Activated CD8-positive, alpha-beta memory T cell treated with anti-CD3 and anti-CD28 coated beads, Interleukin-2, amount 10 ng/mL, durations not matched to agents 7 days and 5 days (primary cell): ENCODE data around the gene RNF145. TPM values are rescaled to one million over a fixed set of nuclear protein-coding genes. Genes with fewer than 3 reads are reported as not detected.
"Not testable (repeated sequence)": the region's sequence is repeated elsewhere in the genome, so short reads cannot be mapped to it uniquely, and the experiment has no call there.

Experiments used
- ATAC-seq: fragments of 150-1000 bp; cut with Tn5 transposase; one replicate; pipeline ENCODE4 v1.10.0; 2021; ENCODE audit warnings: moderate library complexity
- CTCF ChIA-PET: fragments of 350-600 bp; sonication (Branson Sonifier 250); formaldehyde crosslinking; loops from one replicate; lab custom pipeline; 2021; ENCODE audit warnings: antibody characterized with exemption; lab: Charles Lee
- DNase-seq: peaks from one replicate; pipeline ENCODE4 v3.0.0-alpha.2; 2020
- H3K27ac Mint-ChIP-seq: one replicate; pipeline ENCODE4 v1.8.0; 2021; ENCODE audit warnings: mild to moderate bottlenecking, mixed read lengths
- H3K27me3 Mint-ChIP-seq: one replicate; pipeline ENCODE4 v1.8.0; 2021; ENCODE audit warnings: mixed read lengths
- H3K36me3 Mint-ChIP-seq: one replicate; pipeline ENCODE4 v1.8.0; 2021; ENCODE audit warnings: mild to moderate bottlenecking, mixed read lengths
- H3K4me1 Mint-ChIP-seq: one replicate; pipeline ENCODE4 v1.8.0; 2021; ENCODE audit warnings: mixed read lengths
- H3K4me3 Mint-ChIP-seq: one replicate; pipeline ENCODE4 v1.8.0; 2021; ENCODE audit warnings: mild to moderate bottlenecking, moderate library complexity, mixed read lengths
- H3K9me3 Mint-ChIP-seq: one replicate; pipeline ENCODE4 v1.8.0; 2022; ENCODE audit warnings: low read depth, mixed read lengths
- total RNA-seq, 2 experiments: library from RNA; stranded (reverse); gene quantifications; one replicate each; pipeline ENCODE4 v1.2.3, GENCODE V29; 2021

Gene RNF145
- total RNA-seq, 2 experiments from 2014 or later = 93.9 to 111 TPM

DNA sequence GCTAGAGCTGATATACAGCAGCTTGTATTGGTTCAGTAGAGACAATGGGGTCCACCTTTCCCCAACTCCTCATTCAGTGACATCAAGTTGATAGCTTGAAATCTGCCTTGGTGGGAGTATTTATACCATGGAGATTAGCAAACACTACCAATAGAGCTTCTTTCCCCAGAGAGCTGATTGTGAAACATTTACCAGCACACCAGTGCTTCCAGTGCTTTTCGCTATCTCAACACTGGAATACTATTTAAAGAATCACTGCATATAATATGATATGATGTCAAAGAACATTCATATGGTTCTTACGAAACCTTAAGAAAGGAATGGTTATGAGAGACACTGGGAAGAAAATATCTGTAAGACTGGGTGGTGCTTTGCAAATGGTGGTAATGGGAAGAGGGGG lies 21.8 kb upstream of the RNF145 start:
- Mint-ChIP-seq H3K27me3 (peaks cover 4% of the 10 kb centered on the region), H3K27ac (no peak overlapping the region), H3K4me3 (no peak overlapping the region), H3K4me1 (no peaks in the 10 kb centered on the region), H3K9me3 (no peaks in the 10 kb centered on the region), H3K36me3 (no peaks in the 10 kb centered on the region)
- DNase-seq = no peak
- ATAC-seq = no peak
- CTCF ChIA-PET = no interaction called here

DNA sequence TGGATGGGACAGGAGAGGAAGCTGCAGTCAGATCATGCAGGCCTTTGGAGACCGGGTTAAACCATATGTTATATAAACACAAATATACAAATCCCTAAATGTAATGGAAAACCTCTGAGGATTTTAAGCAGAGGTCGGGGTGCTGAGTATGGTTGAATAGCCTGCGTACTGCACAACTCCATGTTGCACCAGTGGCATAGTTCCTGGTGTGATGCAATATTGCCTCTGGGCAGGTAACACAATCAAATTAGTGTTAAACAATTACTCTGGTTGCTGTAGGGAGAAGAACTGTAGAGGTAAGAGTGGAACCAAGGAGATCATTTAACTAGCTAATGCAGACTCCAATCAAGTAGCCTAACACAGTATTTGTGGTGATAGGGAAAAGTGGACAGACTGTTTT lies 21.3 kb upstream of the RNF145 start:
- CTCF ChIA-PET = no interaction called here
- DNase-seq (no peak), ATAC-seq (no peak)
- Mint-ChIP-seq H3K4me3 (no peak overlapping the region), H3K27ac (no peak overlapping the region), H3K27me3 (peaks cover 6% of the 10 kb centered on the region), H3K4me1 (no peaks in the 10 kb centered on the region), H3K36me3 (no peaks in the 10 kb centered on the region), H3K9me3 (no peaks in the 10 kb centered on the region)

- H3K4me3 Mint-ChIP-seq, ATAC-seq, CTCF ChIA-PET, H3K4me1 Mint-ChIP-seq, H3K27me3 Mint-ChIP-seq, DNase-seq, H3K9me3 Mint-ChIP-seq, H3K36me3 Mint-ChIP-seq, H3K27ac Mint-ChIP-seq: not testable (repeated sequence)
Measured at GRCh38 chr5:159228097-159228496, 18.7 kb upstream of the RNF145 start.

DNA sequence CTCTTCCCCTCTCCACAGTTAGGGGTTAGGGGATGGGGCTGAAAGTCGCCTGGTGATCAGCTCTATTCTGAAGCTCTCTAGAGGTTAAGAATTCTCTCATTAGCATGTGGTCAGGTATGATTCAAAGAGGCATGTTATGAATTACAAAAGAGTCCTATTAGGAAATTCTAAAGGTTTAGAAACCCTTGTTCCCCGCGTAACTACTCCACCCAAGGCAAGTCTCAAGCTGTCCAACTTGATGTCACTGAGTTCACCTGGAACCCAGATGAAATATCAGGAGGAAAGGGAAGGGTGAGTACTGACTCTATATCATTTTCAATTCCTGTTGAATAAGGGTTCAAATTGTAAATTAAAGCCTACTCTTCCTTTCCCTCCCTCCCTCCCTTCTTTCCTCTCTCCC lies 18.1 kb upstream of the RNF145 start:
- no peak for ATAC-seq
- no peaks in the 10 kb centered on the region for H3K4me1 Mint-ChIP-seq
- CTCF ChIA-PET = no interaction called here
- no peak overlapping the region for H3K4me3 Mint-ChIP-seq
- no peaks in the 10 kb centered on the region for H3K9me3 Mint-ChIP-seq
- H3K27ac Mint-ChIP-seq = no peak overlapping the region
- no peak for DNase-seq
- no peaks in the 10 kb centered on the region for H3K36me3 Mint-ChIP-seq
- peaks cover 6% of the 10 kb centered on the region for H3K27me3 Mint-ChIP-seq

DNA sequence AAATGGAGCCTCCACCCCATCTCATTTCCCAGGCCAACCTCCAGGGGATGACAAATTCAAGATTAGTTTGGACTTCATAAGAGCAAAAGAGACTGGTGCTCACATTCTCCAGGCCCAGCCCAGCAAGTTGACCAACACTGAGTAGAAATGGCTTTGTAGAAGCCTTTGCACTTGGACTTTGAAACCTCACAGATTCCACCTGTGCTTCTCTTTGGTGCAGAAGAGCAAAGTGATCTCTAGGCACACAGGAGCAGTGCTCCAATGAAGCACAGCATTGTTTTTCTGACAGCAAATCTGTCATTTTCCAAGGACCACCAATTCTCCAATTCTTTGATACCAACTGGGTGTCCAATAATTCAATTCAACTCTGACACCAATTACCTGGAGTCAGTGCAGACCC lies 17.1 kb upstream of the RNF145 start:
- DNase-seq (no peak), ATAC-seq (no peak)
- Mint-ChIP-seq H3K27me3 (peaks cover 5% of the 10 kb centered on the region), H3K36me3 (no peaks in the 10 kb centered on the region), H3K4me1 (no peaks in the 10 kb centered on the region), H3K9me3 (no peaks in the 10 kb centered on the region), H3K4me3 (no peak overlapping the region), H3K27ac (no peak overlapping the region)
- CTCF ChIA-PET = no interaction called here

DNA sequence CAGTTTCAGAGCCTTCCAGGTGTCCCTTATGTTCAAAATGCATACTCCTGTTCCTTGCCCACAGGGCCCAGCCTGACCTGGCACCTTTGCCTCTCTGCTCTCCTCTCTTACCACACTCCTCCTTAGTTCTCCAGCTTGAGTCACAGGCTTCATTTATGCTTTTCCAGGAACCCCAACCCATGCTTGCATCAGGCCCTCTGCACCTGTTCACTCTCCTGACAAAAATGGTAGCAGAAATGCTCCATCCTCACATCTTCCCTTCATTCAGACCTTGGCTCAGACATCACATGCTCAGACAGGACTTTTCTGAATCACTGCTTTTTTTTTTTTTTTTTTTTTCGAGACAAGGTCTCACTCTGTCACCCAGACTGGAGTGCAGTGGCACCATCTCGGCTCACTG lies 15.1 kb upstream of the RNF145 start:
- DNase-seq (no peak), ATAC-seq (no peak)
- CTCF ChIA-PET = interaction anchor here (1.2 kb wide), 1 partner anchor 10 kb away, joined by 3 read pairs; no protein-coding TSS in a partner anchor
- Mint-ChIP-seq H3K4me1 (no peaks in the 10 kb centered on the region), H3K9me3 (no peaks in the 10 kb centered on the region), H3K27ac (no peak overlapping the region), H3K27me3 (peaks cover 2% of the 10 kb centered on the region), H3K36me3 (no peaks in the 10 kb centered on the region), H3K4me3 (no peak overlapping the region)

GRCh38 chr5:159223469-159223868 lies 14.1 kb upstream of the RNF145 start:
- ATAC-seq (no peak), DNase-seq (no peak)
- CTCF ChIA-PET = interaction anchor here (1.2 kb wide), 1 partner anchor 9 kb away, joined by 3 read pairs; no protein-coding TSS in a partner anchor
- H3K9me3 Mint-ChIP-seq = no peaks in the 10 kb centered on the region
- no peaks in the 10 kb centered on the region for H3K4me1 Mint-ChIP-seq
- H3K4me3 Mint-ChIP-seq = no peak overlapping the region
- H3K27me3 Mint-ChIP-seq = peaks cover 4% of the 10 kb centered on the region
- no peaks in the 10 kb centered on the region for H3K36me3 Mint-ChIP-seq
- H3K27ac Mint-ChIP-seq = no peak overlapping the region

GRCh38 chr5:159220206-159220605 lies 10.9 kb upstream of the RNF145 start:
- DNase-seq (no peak), ATAC-seq (no peak)
- Mint-ChIP-seq H3K4me1 (peaks cover 4% of the 10 kb centered on the region), H3K4me3 (no peak overlapping the region), H3K27ac (no peak overlapping the region), H3K27me3 (peaks cover 2% of the 10 kb centered on the region), H3K36me3 (no peaks in the 10 kb centered on the region), H3K9me3 (no peaks in the 10 kb centered on the region)
- CTCF ChIA-PET = no interaction called here

DNA sequence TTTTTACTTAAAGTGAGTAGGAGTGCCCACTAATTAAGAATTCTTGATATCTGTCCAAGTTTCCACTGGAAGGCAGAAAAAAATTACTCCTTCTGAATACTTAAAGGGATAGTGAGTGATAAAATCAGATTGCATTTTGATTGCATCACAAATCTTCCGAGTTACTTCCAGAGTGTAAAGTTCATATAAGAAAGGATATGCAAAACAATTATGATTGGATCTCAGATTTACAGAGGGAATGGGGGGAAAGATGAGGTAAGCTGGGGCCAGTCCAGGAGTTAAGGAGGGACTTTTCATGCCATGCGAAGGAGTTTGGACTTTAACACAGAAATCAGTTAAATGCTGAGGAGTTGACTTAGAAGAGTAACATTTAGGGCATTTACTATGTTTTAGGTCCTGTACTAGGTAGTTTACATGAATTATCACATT lies 9.3 kb upstream of the RNF145 start:
- H3K36me3 Mint-ChIP-seq = no peaks in the 10 kb centered on the region
- DNase-seq (no peak), ATAC-seq (no peak)
- peaks cover 4% of the 10 kb centered on the region for H3K4me1 Mint-ChIP-seq
- H3K27me3 Mint-ChIP-seq = peaks cover 5% of the 10 kb centered on the region
- CTCF ChIA-PET = no interaction called here
- H3K27ac Mint-ChIP-seq = no peak overlapping the region
- no peak overlapping the region for H3K4me3 Mint-ChIP-seq
- H3K9me3 Mint-ChIP-seq = no peaks in the 10 kb centered on the region

DNA sequence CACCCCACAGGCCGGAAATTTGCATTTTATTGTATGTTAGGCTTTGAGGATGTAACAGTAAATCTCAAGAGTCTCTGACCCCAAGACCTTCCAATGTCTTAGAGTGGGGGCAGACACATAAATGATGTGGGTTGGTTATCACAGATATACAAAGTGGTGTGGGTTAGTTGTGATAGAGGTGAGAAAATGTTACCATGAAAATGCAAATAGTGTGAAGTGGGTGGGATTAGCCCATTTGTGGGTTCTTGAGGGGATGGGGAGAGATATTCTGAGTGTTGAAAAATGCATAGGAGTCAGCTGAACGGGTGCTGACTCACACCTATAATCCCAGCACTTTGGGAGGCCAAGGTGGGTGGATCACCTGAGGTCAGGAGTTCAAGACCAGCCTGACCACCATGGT lies 7.9 kb upstream of the RNF145 start:
- no peak for ATAC-seq
- peaks cover 5% of the 10 kb centered on the region for H3K27me3 Mint-ChIP-seq
- H3K9me3 Mint-ChIP-seq = no peaks in the 10 kb centered on the region
- no peak overlapping the region for H3K4me3 Mint-ChIP-seq
- DNase-seq = no peak
- no peaks in the 10 kb centered on the region for H3K36me3 Mint-ChIP-seq
- peaks cover 5% of the 10 kb centered on the region for H3K4me1 Mint-ChIP-seq
- CTCF ChIA-PET = interaction anchor here (1.6 kb wide), 1 partner anchor 60 kb away, joined by 3 read pairs; no protein-coding TSS in a partner anchor
- no peak overlapping the region for H3K27ac Mint-ChIP-seq

DNA sequence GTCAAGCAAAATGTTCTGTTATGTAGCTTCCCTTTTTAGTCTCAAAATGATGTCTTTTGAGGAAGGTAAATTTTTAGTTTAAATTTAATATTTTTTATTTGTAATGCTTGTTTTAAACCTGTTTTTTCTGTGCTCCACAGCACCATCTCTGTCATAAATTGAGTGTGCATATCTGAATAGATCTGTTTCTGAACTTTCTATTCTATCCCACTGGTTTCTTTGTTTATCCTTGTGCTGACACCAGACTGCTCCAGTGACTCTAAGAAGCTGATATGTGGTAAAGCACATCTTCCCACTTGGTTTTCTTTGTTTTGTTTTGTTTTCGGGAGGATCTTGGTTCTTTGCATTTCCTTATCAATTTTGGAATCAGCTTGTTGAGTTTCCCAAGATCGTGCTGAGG lies 7.1 kb upstream of the RNF145 start:
- no peaks in the 10 kb centered on the region for H3K36me3 Mint-ChIP-seq
- H3K4me3 Mint-ChIP-seq = no peak overlapping the region
- DNase-seq (no peak), ATAC-seq (no peak)
- CTCF ChIA-PET = interaction anchor here (0.6 to 1.6 kb wide), 2 partner anchors 59 to 387 kb away, joined by 3 to 5 read pairs; no protein-coding TSS in a partner anchor
- no peak overlapping the region for H3K27ac Mint-ChIP-seq
- H3K9me3 Mint-ChIP-seq = no peaks in the 10 kb centered on the region
- H3K27me3 Mint-ChIP-seq = peaks cover 5% of the 10 kb centered on the region
- H3K4me1 Mint-ChIP-seq = peaks cover 11% of the 10 kb centered on the region

DNA sequence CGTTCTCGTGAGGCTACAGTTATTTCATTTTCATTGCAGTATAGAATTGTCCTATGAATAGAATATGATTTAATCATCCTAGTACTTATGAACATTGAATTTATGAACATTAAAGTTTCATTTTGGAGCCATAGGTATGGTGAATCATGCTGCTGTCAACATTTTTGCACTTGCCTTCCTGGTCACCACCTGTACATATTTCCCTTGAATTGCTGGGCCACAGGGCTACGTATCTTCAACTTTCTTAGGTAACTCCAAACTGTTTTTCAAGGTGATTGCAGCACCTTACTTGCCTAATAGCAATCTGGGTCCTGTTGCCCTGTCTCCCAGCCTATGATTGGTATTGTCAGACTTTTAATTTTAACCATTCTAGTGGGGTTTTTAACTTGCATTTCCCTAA lies 6.5 kb upstream of the RNF145 start:
- no peak overlapping the region for H3K4me3 Mint-ChIP-seq
- ATAC-seq (no peak), DNase-seq (no peak)
- CTCF ChIA-PET = interaction anchor here (1.6 kb wide), 1 partner anchor 59 kb away, joined by 3 read pairs; no protein-coding TSS in a partner anchor
- no peak overlapping the region for H3K27ac Mint-ChIP-seq
- peaks cover 12% of the 10 kb centered on the region for H3K4me1 Mint-ChIP-seq
- H3K27me3 Mint-ChIP-seq = peaks cover 5% of the 10 kb centered on the region
- no peaks in the 10 kb centered on the region for H3K9me3 Mint-ChIP-seq
- no peaks in the 10 kb centered on the region for H3K36me3 Mint-ChIP-seq

DNA sequence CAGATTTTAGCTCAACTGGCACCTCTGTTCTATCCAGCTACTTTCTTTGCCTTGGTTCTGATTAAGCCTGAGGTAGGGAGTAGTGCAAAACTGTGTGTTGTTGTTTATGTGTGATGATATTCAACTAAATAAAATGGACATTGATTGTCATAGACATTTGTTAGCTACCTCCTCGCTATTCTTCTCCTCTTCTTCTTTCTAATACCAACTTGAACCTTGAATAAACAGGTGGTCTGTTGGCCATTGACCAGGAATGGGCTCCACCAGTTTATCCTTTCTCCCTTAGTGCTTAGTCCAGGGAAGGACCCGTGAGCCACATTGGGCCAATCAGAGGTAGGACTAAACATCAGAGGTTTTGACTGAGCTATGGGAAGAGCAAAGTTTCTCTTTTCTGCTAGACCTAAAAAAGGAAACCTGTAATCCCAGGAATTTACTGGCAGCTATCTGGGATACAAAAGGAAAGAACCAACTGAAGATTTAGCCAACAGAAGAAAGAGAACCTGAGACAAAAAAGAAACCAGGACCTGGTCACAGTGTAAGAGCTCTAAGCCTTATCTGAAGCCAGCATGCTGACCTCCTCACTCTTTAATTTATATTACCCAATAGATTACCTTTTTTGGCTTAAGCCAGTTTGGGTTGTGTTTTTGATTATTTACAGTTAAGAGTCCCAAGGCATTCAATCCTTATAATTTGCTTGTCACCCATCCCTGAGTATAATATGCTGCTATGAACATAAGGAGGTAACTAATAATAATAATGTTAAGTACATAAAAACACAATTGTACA lies 5.3 kb upstream of the RNF145 start:
- peaks cover 24% of the 10 kb centered on the region for H3K4me1 Mint-ChIP-seq
- H3K36me3 Mint-ChIP-seq = no peaks in the 10 kb centered on the region
- no peak overlapping the region for H3K4me3 Mint-ChIP-seq
- no peaks in the 10 kb centered on the region for H3K9me3 Mint-ChIP-seq
- DNase-seq (no peak), ATAC-seq (no peak)
- peaks cover 5% of the 10 kb centered on the region for H3K27me3 Mint-ChIP-seq
- CTCF ChIA-PET = interaction anchor here (1.1 to 1.6 kb wide), 3 partner anchors 10 to 58 kb away, joined by 3 to 5 read pairs (median 3); no protein-coding TSS in a partner anchor
- H3K27ac Mint-ChIP-seq = no peak overlapping the region
